Placental pericyte (primary cell): ENCODE results near the gene DNAJC28. TPM values are rescaled to one million over a fixed set of nuclear protein-coding genes. Genes with fewer than 3 reads are reported as not detected.

Experiments
- total RNA-seq: library from RNA; depleted of rRNA; stranded (reverse); fragments of >200 nt; gene quantifications from 2 replicates; pipeline ENCODE4 v1.2.3, GENCODE V29; 2012

The DNAJC28 gene
- total RNA-seq = 0.86 and 1.8 TPM in 2 replicates

GRCh38 chr21:33491373-33492102 is at the start of gene DNAJC28:
TSS of gene DNAJC28 (minus strand) at chr21:33491716. CDS start at chr21:33489393, 2,323 bp downstream.

GRCh38 chr21:33479679-33480480 is 11.6 kb downstream of the DNAJC28 start, which contains the start of gene TMEM50B:
TSS of gene TMEM50B (minus strand) at chr21:33479974. CDS start at chr21:33468885, 11,089 bp downstream.

Other genes starting within 250 kb of the DNAJC28 start
- gene IL10RB, start 225.3 kb downstream of the DNAJC28 start, total RNA-seq = 45.4 and 55.1 TPM in 2 replicates
- 20.4 and 20.6 TPM in 2 replicates for gene IFNAR1, start 166.7 kb downstream of the DNAJC28 start, total RNA-seq
- 48.4 and 117 TPM in 2 replicates for gene IFNGR2, start 88.3 kb downstream of the DNAJC28 start, total RNA-seq
- 26.2 and 89.1 TPM in 2 replicates for gene TMEM50B, start 11.7 kb downstream of the DNAJC28 start, total RNA-seq
- gene GART, start 50.4 kb upstream of the DNAJC28 start, total RNA-seq = 98.7 and 125 TPM in 2 replicates
- 136 and 171 TPM in 2 replicates for gene SON, start 51.3 kb upstream of the DNAJC28 start, total RNA-seq
- gene DONSON, start 97.0 kb upstream of the DNAJC28 start, total RNA-seq = 8.3 and 41.5 TPM in 2 replicates
- gene CRYZL1, start 150.0 kb upstream of the DNAJC28 start, total RNA-seq = 18.9 and 24.5 TPM in 2 replicates
- 35.9 and 41.9 TPM in 2 replicates for gene ITSN1, start 150.8 kb upstream of the DNAJC28 start, total RNA-seq